IPS-NIHi11 (cell line): ENCODE measurements around the gene PTTG1.
A peak's percentile ranks its signal among the peaks of the same experiment; 100 is the strongest.

Experiments used
- DNase-seq: peaks from one replicate; pipeline ENCODE4 v3.0.0; 2012; ENCODE audit warnings: mixed read lengths, low spot score

The PTTG1 gene

GRCh38 chr5:160421625-160422258 is at the start of gene PTTG1:
Gene PTTG1, plus strand, starts transcription at chr5:160421855. Its CDS starts 458 bp downstream, at chr5:160422313.
- DNase-seq: peak; percentile 93

- DNase-seq: no peak
Observed at GRCh38 chr5:160375166-160375565, 46.5 kb upstream of the PTTG1 start.

DNA sequence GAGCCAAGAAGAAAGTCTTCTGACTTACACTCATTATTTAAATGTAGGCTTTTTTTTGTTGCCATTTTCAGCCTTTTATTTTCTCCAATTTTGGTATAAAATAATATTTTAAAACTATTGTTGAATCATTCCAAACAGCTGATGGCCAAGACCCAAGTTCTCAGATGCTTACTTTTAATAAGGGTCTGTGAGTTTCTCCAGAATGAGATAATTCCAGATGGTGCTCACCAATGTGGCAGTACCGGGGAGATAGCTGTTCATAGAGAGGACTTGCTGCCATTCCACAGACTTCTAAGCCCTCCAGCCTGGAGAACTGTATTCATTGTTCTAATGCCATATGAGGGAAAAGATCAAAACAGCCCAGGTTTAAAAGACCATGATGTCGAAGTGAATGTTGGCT is 46.0 kb upstream of the PTTG1 start:
- no peak for DNase-seq

- no peak for DNase-seq
Observed at GRCh38 chr5:160376416-160376815, 45.2 kb upstream of the PTTG1 start.

GRCh38 chr5:160377651-160378050 is 44.0 kb upstream of the PTTG1 start:
- DNase-seq: no peak

- DNase-seq: no peak
Observed at GRCh38 chr5:160378330-160378729, 43.3 kb upstream of the PTTG1 start.

DNA sequence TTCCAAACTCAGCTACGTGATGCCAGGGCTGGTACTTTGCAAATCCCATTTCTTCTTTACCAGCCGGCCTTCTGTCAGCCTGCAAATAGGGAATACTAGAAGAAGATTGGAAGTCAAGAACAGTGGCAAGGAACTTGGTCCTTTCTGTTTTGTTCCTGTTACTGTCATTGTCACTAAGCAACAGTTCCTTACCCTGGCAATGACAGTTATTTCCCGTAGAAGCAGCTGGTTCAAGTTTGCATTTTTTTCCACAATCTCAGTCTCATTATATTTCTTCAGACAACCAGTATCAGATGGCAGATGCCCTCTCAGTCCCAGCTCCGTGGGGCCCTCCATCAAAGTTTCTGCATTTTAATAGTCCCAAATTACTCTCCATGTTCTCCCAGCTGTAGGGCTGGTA is 42.1 kb upstream of the PTTG1 start:
- no peak for DNase-seq

DNA sequence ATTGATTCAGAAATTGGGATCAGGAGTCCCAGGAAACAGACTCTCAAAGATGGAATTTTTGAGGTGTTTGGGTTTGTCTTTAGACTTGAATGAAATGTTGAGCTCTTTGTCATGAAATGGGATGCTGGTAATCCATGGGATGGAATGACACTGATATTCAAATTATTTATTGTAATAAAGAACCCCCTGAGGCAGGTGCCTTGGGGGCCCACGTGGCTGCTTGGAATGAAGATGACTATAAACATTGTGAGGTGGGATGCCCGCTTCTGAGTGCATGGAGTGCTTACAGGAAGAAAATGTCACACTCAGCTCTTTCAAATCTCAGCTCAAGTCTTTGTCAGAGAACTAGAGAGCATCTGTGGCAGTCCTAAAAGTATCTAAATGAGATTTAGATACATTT is 41.6 kb upstream of the PTTG1 start:
- DNase-seq: no peak

- DNase-seq: no peak
Observed at GRCh38 chr5:160382346-160382745, 39.3 kb upstream of the PTTG1 start.

- DNase-seq: no peak
Observed at GRCh38 chr5:160384681-160385080, 37.0 kb upstream of the PTTG1 start.

- no peak for DNase-seq
Observed at GRCh38 chr5:160385496-160385895, 36.2 kb upstream of the PTTG1 start.

DNA sequence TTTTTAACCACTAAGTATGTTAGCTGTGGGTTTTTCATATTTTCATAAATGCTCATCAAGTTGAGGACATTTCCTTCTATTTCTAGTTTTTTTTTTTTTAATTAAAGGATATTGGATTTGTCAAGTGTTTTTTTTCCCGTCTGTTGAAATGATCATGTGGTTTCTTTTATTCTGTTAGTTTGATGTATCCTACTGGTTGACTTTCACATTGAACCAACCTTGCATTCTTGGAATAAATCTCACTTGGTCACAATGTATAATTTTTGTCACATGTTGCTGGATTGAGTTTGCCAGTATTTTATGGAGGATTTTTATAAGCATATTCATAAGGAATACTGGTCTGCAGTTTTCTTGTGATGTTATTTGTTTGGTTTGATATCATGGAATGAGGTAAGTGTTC is 34.2 kb upstream of the PTTG1 start:
- DNase-seq: no peak

DNA sequence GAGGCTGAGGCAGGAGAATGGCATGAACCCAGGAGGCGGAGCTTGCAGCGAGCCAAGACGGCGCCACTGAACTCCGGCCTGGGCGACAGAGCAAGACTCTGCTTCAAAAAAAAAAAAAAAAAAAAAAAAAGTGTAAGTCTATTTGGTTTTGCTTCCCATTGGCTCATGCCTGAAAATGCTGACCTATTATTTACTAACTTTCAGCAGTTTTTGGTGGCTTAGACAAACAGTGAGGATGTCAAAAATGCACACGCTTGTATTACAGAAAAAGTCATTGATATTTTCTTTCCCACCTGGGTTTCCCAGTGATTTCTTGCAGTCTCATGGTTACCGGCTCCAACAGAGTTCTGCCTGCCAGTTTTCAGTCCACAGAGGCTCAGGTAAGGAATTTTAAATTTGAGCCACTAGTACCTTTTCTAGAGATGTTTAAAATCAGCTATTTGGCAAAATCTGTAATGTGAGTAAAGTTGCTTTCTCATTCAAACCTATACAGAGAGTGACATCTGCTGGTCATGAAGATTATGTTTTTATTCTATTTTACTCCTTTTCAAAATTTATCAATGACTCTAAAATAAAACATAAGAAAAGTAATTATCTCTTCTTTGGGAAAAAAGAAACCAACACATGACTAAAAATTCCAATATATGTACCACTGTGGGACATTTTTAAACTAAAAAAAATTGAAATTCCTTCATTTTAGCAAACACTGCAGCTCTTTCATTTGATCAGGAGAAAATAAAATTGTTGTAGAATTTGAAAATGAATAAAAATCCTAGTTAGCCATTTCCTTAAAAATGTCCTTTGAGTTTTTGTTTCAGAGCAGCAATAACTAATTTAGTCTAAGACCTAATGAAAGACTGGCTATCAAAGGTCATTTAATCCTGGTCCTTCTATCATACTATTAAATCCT is 30.6 kb upstream of the PTTG1 start:
- no peak for DNase-seq

- no peak for DNase-seq
Observed at GRCh38 chr5:160395111-160395510, 26.5 kb upstream of the PTTG1 start.

- DNase-seq: no peak
Observed at GRCh38 chr5:160397492-160397891, 24.2 kb upstream of the PTTG1 start.

DNA sequence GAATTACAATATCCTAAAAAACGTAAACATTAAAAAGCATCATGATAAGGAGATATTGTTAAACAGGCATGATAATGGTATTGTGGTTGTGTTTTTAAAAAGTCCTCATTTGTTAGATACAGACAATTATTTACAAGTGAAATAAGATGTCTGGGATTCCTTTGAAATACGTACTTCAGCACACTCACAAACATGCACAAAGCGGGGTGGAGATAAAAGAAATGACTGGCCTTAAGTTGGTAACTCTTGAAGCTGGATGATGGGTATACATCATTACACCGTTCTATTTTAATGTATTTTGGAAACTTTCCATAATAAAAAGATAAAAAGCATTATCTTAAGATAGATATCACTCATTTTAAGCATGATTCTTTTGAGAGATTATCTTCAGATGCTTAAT is 22.8 kb upstream of the PTTG1 start:
- no peak for DNase-seq

- peak; percentile 97 for DNase-seq
Observed at GRCh38 chr5:160399402-160400353, 22.0 kb upstream of the PTTG1 start, which contains the start of gene FAM200C. Gene FAM200C, minus strand, starts transcription at chr5:160400054. Its CDS starts 4,564 bp downstream, at chr5:160395490.

DNA sequence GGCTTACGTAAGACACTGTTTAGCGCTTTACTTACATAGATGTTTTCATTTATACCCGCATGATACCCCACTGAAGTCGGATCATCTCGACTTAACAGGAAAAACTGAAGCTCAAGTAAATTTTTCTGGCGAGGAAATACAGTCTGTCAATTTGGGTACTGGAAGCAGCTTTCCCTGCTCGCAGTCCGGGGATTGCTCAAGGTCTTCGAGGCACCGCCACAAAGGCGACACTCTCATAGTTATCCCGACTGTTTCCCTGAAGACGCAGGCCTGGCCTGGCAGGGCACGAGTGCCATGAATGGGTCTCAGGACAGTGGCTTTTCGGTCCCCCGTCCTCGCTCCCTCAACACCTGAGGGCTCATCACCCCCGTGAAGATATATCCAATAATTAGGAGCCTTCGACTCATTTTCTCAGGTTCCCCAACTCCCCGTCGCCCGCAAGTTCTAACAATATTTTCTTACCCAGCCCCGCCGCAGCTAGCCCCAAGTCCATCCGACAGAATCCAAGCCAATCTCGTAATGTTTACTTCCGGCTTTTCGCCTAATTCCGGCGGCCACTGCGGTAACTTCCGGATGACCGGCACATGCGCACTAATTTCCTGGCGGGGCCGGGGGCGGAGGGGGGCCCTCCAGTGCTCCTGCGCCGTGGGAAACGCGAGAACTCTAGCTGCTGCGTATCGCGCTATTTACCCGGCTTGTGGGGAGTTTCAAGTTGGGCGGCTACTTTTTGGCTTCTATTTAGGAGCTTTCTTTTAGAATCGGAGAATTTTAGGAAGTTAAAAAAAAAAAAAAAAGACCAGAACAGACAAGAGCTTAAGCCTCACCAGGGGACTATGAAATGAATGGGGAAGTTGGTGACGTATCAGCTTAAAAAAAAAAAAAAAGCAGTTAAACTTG is 2.8 kb upstream of the PTTG1 start, which contains the start of gene SLU7:
Gene SLU7, minus strand, starts transcription at position 521 of the 897 bp plus-strand sequence. CDS start 3,787 bp downstream, outside the sequence.
- DNase-seq: peak; percentile 98

- DNase-seq: no peak
Observed at GRCh38 chr5:160419458-160420330, 2.0 kb upstream of the PTTG1 start.

DNA sequence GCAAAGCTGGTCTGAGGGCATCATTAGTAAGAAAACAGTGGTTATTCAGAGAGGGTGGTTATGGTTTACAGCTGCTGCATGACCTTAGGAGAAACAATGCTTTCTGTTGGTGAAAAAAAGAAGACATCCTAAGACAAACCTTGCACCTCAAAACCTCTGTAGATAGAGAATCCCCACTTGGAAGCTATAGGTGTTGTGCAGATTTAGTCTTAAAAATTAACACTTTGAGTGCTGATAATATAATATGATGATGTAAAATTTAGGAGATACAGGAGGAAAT is 1.4 kb upstream of the PTTG1 start:
- no peak for DNase-seq
